Left lung (tissue), 10 donors: ENCODE measurements around the gene GALNT10. TPM values are rescaled to one million over a fixed set of nuclear protein-coding genes. Genes with fewer than 3 reads are reported as not detected.

ENCODE experiments used
- ATAC-seq: fragments of 200-7000 bp; cut with Tn5 transposase; one replicate; pipeline ENCODE4 v1.9.1; 2020; ENCODE audit warnings: moderate library complexity
- DNase-seq, 4 donors: peaks; one replicate each; pipeline ENCODE4 v3.0.0-alpha.2; 2013 to 2020
- H3K27ac ChIP-seq, 2 donors: fragments of 200-600 bp; sonication (generic) in 1 of 2; one replicate each; pipeline versions ENCODE4 v1.5.0 to v1.8.0; 2020 to 2021
- H3K27me3 ChIP-seq, 2 donors: fragments of 200-600 bp; sonication (generic) in 1 of 2; one replicate each; pipeline versions ENCODE4 v1.5.0 to v1.8.0; 2020 to 2021
- H3K36me3 ChIP-seq, 2 donors: fragments of 200-600 bp; sonication (generic) in 1 of 2; one replicate each; pipeline versions ENCODE4 v1.5.0 to v1.8.0; 2020 to 2021
- H3K4me1 ChIP-seq, 2 donors: fragments of 200-600 bp; one replicate each; pipeline ENCODE4 v1.8.0; 2021
- H3K4me3 ChIP-seq, 2 donors: fragments of 200-600 bp; sonication (generic) in 1 of 2; one replicate each; pipeline versions ENCODE4 v1.5.0 to v1.8.0; 2020 to 2021; ENCODE audit warnings: mild to moderate bottlenecking in 1 of 2
- H3K9me3 ChIP-seq, 2 donors: fragments of 200-600 bp; sonication (generic) in 1 of 2; one replicate each; pipeline versions ENCODE4 v1.5.0 to v1.8.0; 2020 to 2021
- intact Hi-C, 2 donors: fragments of 100-400 bp; cut with DNase I; formaldehyde crosslinking; loops; one replicate each; pipeline versions ENCODE4 v1.11.2 to v1.14.2; 2022
- polyA plus RNA-seq, 6 donors: library from polyadenylated mRNA; unstranded; fragments of 120-200 nt; gene quantifications; one replicate each; pipeline ENCODE4 v1.2.1, GENCODE V29; 2013; ENCODE audit not compliant: insufficient read length in 6 of 6
- total RNA-seq, 2 donors: library from RNA; stranded (reverse); fragmentation: NEBNext Ultra II Directional; extraction: Animal tissue kit (Norgen Biotek cat#: 25700); gene quantifications; one replicate each; pipeline ENCODE4 v1.2.1, GENCODE V29; 2021
- TF ChIP-seq, protein P1 (sequence below), 2 donors: fragments of 200-600 bp; sonication (generic) in 1 of 2; IDR thresholded peaks; one replicate each; pipeline versions ENCODE4 v1.5.0 to v1.8.0; 2021; ENCODE audit warnings: antibody characterized with exemption in 2 of 2
- donor health status: DM: no; HTN: yes; CAD: no.
- donor health status: DM: no; HTN: no; CAD: no.

Gene GALNT10
- total and polyA plus RNA-seq, 8 donors = 21.2 to 117 (median 25.7) TPM

DNA sequence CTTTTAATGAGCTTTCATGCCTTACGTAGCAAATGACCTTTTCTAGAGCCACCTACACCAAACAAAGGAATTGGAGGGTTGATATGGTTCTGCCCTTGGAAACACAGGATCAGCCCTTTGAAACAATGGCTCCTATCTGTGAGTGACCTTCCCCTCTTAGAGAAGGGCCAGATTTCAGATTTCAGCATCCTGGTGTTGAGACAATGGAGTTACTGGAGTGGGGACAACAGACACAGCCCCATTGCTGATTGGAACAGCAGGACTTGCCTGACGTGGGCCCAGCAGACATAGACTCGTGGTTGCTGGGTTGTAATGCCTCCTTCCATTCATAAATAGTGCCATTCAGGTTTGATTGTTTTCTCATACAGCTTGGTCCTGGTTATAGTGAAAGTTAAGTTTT, 96.0 kb downstream of the GALNT10 start:
- no peak overlapping the region for H3K4me3 ChIP-seq
- no peaks in the 10 kb centered on the region for H3K36me3 ChIP-seq
- peaks cover 38 to 41% of the 10 kb centered on the region in 2 donors for H3K4me1 ChIP-seq
- peak; percentile 4 for ATAC-seq
- intact Hi-C loops = no loop called here
- TF ChIP-seq, protein P1, sequence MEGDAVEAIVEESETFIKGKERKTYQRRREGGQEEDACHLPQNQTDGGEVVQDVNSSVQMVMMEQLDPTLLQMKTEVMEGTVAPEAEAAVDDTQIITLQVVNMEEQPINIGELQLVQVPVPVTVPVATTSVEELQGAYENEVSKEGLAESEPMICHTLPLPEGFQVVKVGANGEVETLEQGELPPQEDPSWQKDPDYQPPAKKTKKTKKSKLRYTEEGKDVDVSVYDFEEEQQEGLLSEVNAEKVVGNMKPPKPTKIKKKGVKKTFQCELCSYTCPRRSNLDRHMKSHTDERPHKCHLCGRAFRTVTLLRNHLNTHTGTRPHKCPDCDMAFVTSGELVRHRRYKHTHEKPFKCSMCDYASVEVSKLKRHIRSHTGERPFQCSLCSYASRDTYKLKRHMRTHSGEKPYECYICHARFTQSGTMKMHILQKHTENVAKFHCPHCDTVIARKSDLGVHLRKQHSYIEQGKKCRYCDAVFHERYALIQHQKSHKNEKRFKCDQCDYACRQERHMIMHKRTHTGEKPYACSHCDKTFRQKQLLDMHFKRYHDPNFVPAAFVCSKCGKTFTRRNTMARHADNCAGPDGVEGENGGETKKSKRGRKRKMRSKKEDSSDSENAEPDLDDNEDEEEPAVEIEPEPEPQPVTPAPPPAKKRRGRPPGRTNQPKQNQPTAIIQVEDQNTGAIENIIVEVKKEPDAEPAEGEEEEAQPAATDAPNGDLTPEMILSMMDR (IDR thresholded peaks at IDR 0.05) = no peak
- no peaks in the 10 kb centered on the region for H3K27me3 ChIP-seq
- no peak for DNase-seq
- peak overlapping the region; percentile 66 to 75 for H3K27ac ChIP-seq
- no peaks in the 10 kb centered on the region for H3K9me3 ChIP-seq

DNA sequence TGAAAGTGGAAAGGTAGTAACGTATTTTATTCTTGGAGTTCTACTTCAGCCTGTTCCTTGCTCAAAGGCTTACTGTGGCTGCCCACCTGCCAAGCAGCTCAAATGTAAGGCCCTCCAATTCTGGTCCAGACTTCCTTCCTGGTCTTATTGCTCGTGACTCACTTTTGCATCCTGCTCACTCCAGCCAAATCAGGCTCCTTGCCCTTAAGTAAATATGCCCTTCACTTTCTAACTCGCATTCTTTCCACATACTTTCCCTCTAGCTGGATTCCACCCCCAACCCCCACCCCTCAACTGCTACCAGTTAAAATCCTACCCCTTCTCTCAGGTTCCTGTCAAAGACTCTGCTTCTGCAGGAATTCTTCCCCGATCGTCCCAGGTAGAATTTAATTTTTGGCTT, 96.6 kb downstream of the GALNT10 start:
- DNase-seq (peak in 2 of 4 donors; percentile 51 to 52), ATAC-seq (peak; percentile 80)
- peak overlapping the region; percentile 15 to 19 for H3K4me3 ChIP-seq
- no peaks in the 10 kb centered on the region for H3K27me3 ChIP-seq
- H3K36me3 ChIP-seq = no peaks in the 10 kb centered on the region
- H3K4me1 ChIP-seq = peaks cover 38 to 41% of the 10 kb centered on the region in 2 donors
- intact Hi-C loops = no loop called here
- H3K9me3 ChIP-seq = no peaks in the 10 kb centered on the region
- peak overlapping the region; percentile 66 to 85 for H3K27ac ChIP-seq
- TF ChIP-seq, protein P1 (IDR thresholded peaks at IDR 0.05) = no peak

DNA sequence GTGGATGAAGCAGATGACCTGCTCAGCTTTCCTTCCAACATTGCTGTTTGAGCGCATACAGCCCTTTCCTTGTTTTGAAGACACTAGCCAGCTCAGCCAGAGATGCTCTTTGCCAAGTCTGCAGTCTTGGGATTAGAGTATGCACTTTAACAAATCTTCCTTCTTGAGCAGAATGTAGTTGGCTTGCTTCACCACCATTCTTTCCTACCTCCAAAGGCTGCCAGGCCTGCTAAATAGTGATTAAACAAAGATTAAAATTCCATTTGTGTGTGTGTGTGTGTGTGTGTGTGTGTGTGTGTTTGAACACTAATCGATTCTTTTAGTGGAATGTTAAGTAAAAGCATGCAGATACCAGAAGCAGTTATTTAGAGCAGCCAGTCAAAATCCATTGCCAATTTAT, 97.6 kb downstream of the GALNT10 start:
- Histone ChIP-seq H3K4me1 (peaks cover 38 to 41% of the 10 kb centered on the region in 2 donors), H3K27me3 (no peaks in the 10 kb centered on the region), H3K9me3 (no peaks in the 10 kb centered on the region), H3K36me3 (peaks cover 0 to 6% of the 10 kb centered on the region in 2 donors), H3K27ac (peak overlapping the region; percentile 35 to 85), H3K4me3 (peak overlapping the region in 1 of 2 donors; percentile 19)
- TF ChIP-seq, protein P1 (IDR thresholded peaks at IDR 0.05) = no peak
- DNase-seq (peak in 1 of 4 donors; percentile 45), ATAC-seq (peak; percentile 46)
- intact Hi-C loops = no loop called here

DNA sequence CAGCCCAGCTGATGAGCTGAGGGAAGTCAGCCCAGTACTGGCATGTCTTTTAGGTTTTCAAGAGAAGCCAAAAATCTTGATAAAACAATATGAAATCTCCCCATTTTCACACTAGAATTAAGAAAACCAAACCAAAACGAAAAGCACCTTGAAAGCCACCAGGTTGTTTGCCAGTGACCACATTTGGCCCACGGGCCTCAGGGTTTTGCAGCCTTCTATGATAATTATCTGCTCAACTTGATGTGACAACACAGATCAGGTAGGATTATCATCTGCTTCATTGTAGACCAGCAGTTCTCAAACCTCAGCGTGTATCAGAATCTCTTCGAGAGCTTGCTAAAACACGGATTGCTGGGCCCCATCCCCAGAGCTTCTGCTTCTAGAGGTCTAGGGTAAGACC, 101.4 kb downstream of the GALNT10 start:
- ATAC-seq (no peak), DNase-seq (no peak)
- Histone ChIP-seq H3K4me1 (peaks cover 19 to 21% of the 10 kb centered on the region in 2 donors), H3K9me3 (no peaks in the 10 kb centered on the region), H3K27ac (no peak overlapping the region), H3K4me3 (no peak overlapping the region), H3K36me3 (peaks cover 0 to 28% of the 10 kb centered on the region in 2 donors), H3K27me3 (no peaks in the 10 kb centered on the region)
- TF ChIP-seq, protein P1 (IDR thresholded peaks at IDR 0.05) = no peak
- intact Hi-C loops = no loop called here

DNA sequence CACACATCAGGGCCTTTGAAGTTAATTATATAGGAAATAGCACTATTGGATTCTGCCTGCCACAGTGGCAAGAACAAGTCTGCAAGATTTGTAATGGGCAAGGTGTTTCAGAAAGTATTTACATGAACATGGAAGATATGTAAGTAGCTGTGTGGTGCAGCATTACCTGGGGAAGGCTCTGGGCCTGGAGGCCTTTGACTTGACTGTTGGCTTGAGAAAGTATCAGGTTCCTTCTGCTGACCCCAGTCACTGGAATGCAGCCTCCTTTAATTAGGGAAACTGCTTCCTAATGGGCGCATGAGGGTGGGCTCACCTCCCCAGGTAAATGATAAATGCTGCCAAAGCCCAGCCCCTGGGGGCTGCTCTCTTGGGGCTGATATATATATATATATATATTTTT, 102.7 kb downstream of the GALNT10 start:
- DNase-seq (no peak), ATAC-seq (no peak)
- no peak overlapping the region for H3K4me3 ChIP-seq
- H3K27ac ChIP-seq = no peak overlapping the region
- intact Hi-C loops = no loop called here
- peaks cover 11 to 21% of the 10 kb centered on the region in 2 donors for H3K4me1 ChIP-seq
- H3K36me3 ChIP-seq = peaks cover 0 to 34% of the 10 kb centered on the region in 2 donors
- TF ChIP-seq, protein P1 (IDR thresholded peaks at IDR 0.05) = no peak
- H3K27me3 ChIP-seq = no peaks in the 10 kb centered on the region
- no peaks in the 10 kb centered on the region for H3K9me3 ChIP-seq
